GM18873 (cell line): ENCODE measurements around the gene ZNF92.
"Not testable (repeated sequence)": the region's sequence is repeated elsewhere in the genome, so short reads cannot be mapped to it uniquely, and the experiment has no call there.

ENCODE experiments used
- ATAC-seq: cut with Tn5 transposase; IDR thresholded peaks from one replicate; pipeline ENCODE4 v1.9.1; 2021; ENCODE audit warnings: mild to moderate bottlenecking, moderate library complexity, moderate number of reproducible peaks; ENCODE audit not compliant: unreplicated experiment, low FRiP score

Gene ZNF92

DNA sequence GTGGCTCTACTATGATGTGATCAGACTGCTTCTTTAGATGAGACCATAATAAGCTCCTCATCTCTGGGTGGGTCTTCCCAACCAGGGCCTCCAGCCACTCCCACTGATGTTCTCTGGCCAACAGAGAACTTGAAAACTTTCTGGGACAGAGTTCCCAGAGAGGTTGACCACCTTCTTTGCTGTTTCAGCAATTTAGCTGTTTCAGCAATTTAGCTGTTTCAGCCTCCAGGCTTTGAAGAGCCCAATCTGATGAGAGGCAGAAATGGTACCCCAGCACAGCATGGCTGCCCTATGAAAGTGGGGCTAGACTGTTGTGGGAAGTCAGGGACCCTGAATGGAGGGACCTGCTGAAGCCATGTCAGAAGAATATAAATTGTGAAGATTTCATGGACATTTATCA is 49.0 kb downstream of the ZNF92 start:
- no peak for ATAC-seq

GRCh38 chr7:65423286-65423685 is 49.6 kb downstream of the ZNF92 start:
- ATAC-seq: not testable (repeated sequence)

DNA sequence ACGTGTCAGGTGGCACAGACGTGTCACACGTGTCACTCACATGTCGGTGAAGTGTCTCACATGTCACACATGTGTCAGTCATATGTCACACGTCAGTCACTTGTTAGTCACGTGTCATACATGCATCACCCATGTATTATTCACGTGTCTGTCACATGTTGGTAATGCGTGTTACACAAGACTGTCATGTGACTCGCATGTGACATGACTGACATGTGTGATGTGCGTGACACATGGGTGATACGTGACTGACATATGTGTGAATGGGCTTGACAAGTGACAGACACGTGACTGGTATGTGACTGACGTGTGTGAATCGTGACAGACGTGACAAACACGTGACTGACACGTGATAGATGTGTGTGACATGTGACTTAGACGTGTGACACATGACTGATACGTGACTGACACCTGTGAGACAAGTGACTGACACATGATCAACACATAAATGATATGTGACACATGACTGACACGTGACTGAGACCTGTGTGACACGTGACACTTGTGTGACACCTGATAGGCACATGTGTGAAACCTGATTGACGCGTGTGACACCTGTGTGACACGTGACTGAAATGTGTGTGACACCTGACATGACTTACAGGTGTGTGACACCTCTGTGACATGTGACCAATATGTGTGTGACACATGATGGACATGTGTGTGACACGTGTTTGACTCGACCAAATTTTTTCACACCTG is 56.1 kb downstream of the ZNF92 start:
- ATAC-seq: no peak

GRCh38 chr7:65430344-65431186 is 56.9 kb downstream of the ZNF92 start:
- ATAC-seq: no peak

DNA sequence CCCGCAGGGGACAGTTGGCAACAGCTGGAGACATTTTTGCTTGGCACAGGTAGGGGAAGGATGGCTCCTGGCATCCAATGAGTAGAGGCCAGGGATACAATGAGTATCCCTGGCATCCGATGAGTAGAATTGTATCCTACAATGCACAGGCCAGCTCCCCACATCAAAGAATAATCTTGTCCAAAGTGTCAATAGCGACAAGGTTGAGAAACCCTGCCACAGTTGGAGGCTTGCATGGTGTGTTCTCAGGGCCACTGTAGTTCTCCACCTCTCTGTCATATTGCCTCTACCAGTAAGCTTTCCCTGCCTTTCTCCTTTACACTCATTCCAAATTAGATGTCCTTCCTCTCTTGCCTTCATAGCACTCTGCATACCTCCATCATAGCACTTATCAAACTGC is 60.7 kb downstream of the ZNF92 start:
- no peak for ATAC-seq

GRCh38 chr7:65436163-65436562 is 62.5 kb downstream of the ZNF92 start:
- no peak for ATAC-seq

DNA sequence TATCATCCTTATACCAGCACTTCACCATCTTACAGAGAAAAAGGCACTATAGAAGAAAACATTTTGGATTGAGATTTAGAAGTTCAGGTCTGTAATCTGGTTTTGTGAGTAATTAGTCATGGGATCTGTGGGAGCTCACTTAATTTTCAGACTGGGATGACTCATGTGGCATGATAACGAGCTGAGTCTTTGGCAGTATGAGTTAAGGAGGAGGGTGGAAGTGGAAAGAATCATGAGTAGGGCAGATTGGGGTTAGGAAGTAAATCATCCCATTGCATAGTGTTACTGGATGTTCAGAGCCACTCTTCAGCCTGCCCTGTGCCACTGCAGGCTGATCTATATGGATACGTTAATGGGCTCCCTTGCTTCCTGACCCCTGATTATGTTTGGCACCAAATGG is 64.9 kb downstream of the ZNF92 start:
- no peak for ATAC-seq

DNA sequence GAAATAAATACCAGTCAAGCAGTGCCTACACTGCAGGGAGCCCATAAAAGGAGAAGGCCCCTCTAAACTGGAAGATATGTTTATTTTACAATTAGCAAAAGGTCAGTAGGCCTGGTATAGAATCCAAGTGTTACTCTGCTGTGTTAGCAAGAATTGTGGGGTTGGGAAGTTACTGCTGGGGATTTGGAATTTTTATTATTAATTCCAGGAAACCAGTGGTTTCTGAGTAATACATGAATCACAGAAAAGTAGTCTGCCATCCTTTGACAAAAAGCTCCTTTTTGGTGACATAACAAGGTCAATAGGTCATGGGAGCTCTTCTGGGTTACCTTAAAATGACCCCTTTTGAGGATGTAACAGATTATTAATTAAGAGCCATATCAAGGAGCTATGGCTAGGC is 67.4 kb downstream of the ZNF92 start:
- no peak for ATAC-seq

GRCh38 chr7:65444205-65444842 is 70.7 kb downstream of the ZNF92 start:
- no peak for ATAC-seq

GRCh38 chr7:65444899-65445823 is 71.5 kb downstream of the ZNF92 start:
- no peak for ATAC-seq

GRCh38 chr7:65447041-65447440 is 73.4 kb downstream of the ZNF92 start:
- not testable (repeated sequence) for ATAC-seq

DNA sequence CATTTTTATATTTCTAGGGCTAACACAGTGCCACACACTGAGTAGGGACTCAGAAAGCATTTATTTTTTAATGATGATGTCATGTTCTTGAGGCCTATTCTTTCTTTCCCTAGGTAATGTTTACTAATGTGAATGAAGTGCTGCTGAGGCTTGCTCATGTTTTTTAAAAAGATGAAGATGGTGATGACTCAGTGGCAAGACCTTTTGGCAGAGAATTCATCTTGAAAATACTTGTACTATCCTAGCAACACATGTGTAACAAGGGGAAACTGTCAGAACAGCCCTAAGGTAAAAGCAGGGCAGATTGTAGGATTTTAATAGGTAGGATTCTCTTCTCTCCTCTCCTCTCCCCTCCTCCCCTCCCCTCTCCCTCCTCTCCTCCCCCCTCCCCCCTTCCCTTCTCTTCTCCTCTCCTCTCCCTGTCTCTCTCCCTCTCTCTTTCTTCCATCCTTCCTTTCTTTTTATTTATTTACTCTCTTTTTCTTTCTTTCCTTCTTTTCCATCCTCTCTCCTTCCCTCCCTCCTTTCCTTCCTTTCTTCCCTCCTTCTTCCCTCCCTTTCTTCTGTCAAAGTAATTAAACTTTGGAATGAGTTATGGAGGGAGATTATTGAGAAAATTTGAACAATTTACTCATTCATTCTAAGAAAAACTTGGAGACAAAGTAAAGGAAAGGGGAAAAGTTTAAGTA is 75.3 kb downstream of the ZNF92 start:
- no peak for ATAC-seq

DNA sequence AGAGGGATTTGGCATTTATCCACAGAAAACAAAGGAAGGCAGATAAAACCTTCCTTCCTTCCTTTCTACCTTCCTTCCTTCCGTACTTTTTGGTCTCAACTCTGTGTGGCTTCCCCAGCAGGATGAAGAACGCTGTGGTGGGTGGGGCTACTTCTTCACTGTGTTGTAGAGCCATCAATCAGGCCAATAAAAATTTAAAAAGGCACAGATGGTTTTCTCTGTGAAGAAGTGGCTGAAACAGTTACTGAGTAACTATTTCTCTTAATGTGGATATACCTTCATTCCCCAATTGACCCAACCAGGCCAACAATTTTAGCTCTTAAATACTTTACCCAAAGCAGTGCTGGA is 75.8 kb downstream of the ZNF92 start:
- ATAC-seq: no peak
